Glutamatergic neuron (in vitro differentiated cells): ENCODE results near the gene RELT. TPM values are rescaled to one million over a fixed set of nuclear protein-coding genes. Genes with fewer than 3 reads are reported as not detected.

Experiments used
- DNase-seq: peaks from one replicate; pipeline ENCODE4 v3.0.0; 2022
- H3K27ac Mint-ChIP-seq: one replicate; pipeline ENCODE4 v1.8.0; 2020; ENCODE audit warnings: mild to moderate bottlenecking, mixed read lengths, inconsistent platforms; ENCODE audit not compliant: unreplicated experiment
- H3K27me3 Mint-ChIP-seq: one replicate; pipeline ENCODE4 v1.8.0; 2020; ENCODE audit warnings: mild to moderate bottlenecking, moderate library complexity, mixed read lengths, inconsistent platforms; ENCODE audit not compliant: unreplicated experiment
- H3K36me3 Mint-ChIP-seq: one replicate; pipeline ENCODE4 v1.8.0; 2020; ENCODE audit warnings: mild to moderate bottlenecking, mixed read lengths, inconsistent platforms; ENCODE audit not compliant: unreplicated experiment
- H3K4me1 Mint-ChIP-seq: one replicate; pipeline ENCODE4 v1.8.0; 2020; ENCODE audit warnings: mild to moderate bottlenecking, low read depth, mixed read lengths, inconsistent platforms; ENCODE audit not compliant: unreplicated experiment
- H3K4me3 Mint-ChIP-seq: one replicate; pipeline ENCODE4 v1.8.0; 2020; ENCODE audit warnings: mild to moderate bottlenecking, mixed read lengths, inconsistent platforms; ENCODE audit not compliant: unreplicated experiment
- H3K9me3 Mint-ChIP-seq: one replicate; pipeline ENCODE4 v1.8.0; 2020; ENCODE audit warnings: mild to moderate bottlenecking, moderate library complexity, mixed read lengths, inconsistent platforms; ENCODE audit not compliant: unreplicated experiment
- CTCF ChIP-seq: fragments of 200-600 bp; sonication (generic); IDR thresholded peaks from one replicate; pipeline ENCODE4 v1.5.0; 2021; ENCODE audit not compliant: partially characterized antibody, unreplicated experiment
- total RNA-seq: library from RNA; stranded (reverse); fragmentation: NEBNext Ultra II Directional; extraction: Animal tissue kit (Norgen Biotek cat#: 25700); gene quantifications from one replicate; pipeline ENCODE4 v1.2.1, GENCODE V29; 2021; ENCODE audit not compliant: unreplicated experiment

RELT gene
- total RNA-seq, 1 donor from 2014 or later = 9.2 TPM

- Mint-ChIP-seq H3K4me3 (no peak overlapping the region), H3K9me3 (no peaks in the 10 kb centered on the region), H3K27me3 (peaks cover 11% of the 10 kb centered on the region), H3K27ac (no peak overlapping the region), H3K4me1 (peaks cover 8% of the 10 kb centered on the region), H3K36me3 (no peaks in the 10 kb centered on the region)
- no peak for DNase-seq
- peak; percentile 9 for TF ChIP-seq CTCF
Measured at GRCh38 chr11:73360743-73361369, 15.3 kb upstream of the RELT start.

- DNase-seq = peak; percentile 69
- Mint-ChIP-seq H3K4me3 (no peak overlapping the region), H3K4me1 (peaks cover 8% of the 10 kb centered on the region), H3K36me3 (no peaks in the 10 kb centered on the region), H3K9me3 (no peaks in the 10 kb centered on the region), H3K27me3 (peaks cover 13% of the 10 kb centered on the region), H3K27ac (no peak overlapping the region)
- peak; percentile 21 for TF ChIP-seq CTCF
Measured at GRCh38 chr11:73361953-73362776, 14.0 kb upstream of the RELT start.

GRCh38 chr11:73363147-73363546, 13.1 kb upstream of the RELT start:
- H3K27me3 Mint-ChIP-seq = peaks cover 13% of the 10 kb centered on the region
- no peaks in the 10 kb centered on the region for H3K36me3 Mint-ChIP-seq
- H3K27ac Mint-ChIP-seq = no peak overlapping the region
- DNase-seq = no peak
- H3K4me1 Mint-ChIP-seq = peaks cover 8% of the 10 kb centered on the region
- no peaks in the 10 kb centered on the region for H3K9me3 Mint-ChIP-seq
- TF ChIP-seq CTCF = no peak
- H3K4me3 Mint-ChIP-seq = no peak overlapping the region

- Mint-ChIP-seq H3K27me3 (peaks cover 17% of the 10 kb centered on the region), H3K4me1 (peaks cover under 1% of the 10 kb centered on the region), H3K36me3 (no peaks in the 10 kb centered on the region), H3K4me3 (no peak overlapping the region), H3K27ac (no peak overlapping the region), H3K9me3 (no peaks in the 10 kb centered on the region)
- no peak for TF ChIP-seq CTCF
- DNase-seq = no peak
Measured at GRCh38 chr11:73365352-73366264, 10.6 kb upstream of the RELT start.
